ENCODE data around the gene PPP1R14D.

The PPP1R14D gene

GRCh38 chr15:40782609-40783227 is 45.8 kb downstream of the PPP1R14D start (continued):
- TF ChIP-seq ZNF148 (tag by site-specific recombination; IDR thresholded peaks at IDR 0.05; ENCODE audit: borderline replicate concordance) (no peak), ZNF391 (tag by site-specific recombination; IDR thresholded peaks at IDR 0.05; ENCODE audit: borderline replicate concordance, low read depth) (no peak), ZNF785 (tag by site-specific recombination; IDR thresholded peaks at IDR 0.05) (no peak), ZFP37 (tag by site-specific recombination; IDR thresholded peaks at IDR 0.05) (no peak), ZNF426 (tag by site-specific recombination; IDR thresholded peaks at IDR 0.05) (no peak), ZNF266 (tag by site-specific recombination; IDR thresholded peaks at IDR 0.05; ENCODE audit: low read depth) (no peak), ZIC2 (tag by site-specific recombination; IDR thresholded peaks at IDR 0.05) (peak; percentile 66), YY2 (tag by site-specific recombination; IDR thresholded peaks at IDR 0.05) (peak; percentile 34; the same call in 1 of the 2 replicates), ZNF660 (tag by site-specific recombination; IDR thresholded peaks at IDR 0.05) (0 out of 2 replicates have a peak, but pooled peaks have one; percentile 20), OVOL3 (tag by site-specific recombination; IDR thresholded peaks at IDR 0.05) (no peak), HIC1 (tag by site-specific recombination; IDR thresholded peaks at IDR 0.05) (no peak)
- TF ChIP-seq, protein P1, sequence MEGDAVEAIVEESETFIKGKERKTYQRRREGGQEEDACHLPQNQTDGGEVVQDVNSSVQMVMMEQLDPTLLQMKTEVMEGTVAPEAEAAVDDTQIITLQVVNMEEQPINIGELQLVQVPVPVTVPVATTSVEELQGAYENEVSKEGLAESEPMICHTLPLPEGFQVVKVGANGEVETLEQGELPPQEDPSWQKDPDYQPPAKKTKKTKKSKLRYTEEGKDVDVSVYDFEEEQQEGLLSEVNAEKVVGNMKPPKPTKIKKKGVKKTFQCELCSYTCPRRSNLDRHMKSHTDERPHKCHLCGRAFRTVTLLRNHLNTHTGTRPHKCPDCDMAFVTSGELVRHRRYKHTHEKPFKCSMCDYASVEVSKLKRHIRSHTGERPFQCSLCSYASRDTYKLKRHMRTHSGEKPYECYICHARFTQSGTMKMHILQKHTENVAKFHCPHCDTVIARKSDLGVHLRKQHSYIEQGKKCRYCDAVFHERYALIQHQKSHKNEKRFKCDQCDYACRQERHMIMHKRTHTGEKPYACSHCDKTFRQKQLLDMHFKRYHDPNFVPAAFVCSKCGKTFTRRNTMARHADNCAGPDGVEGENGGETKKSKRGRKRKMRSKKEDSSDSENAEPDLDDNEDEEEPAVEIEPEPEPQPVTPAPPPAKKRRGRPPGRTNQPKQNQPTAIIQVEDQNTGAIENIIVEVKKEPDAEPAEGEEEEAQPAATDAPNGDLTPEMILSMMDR (tag by site-specific recombination; IDR thresholded peaks at IDR 0.05), result peak; percentile 87
- TF ChIP-seq, protein P2, sequence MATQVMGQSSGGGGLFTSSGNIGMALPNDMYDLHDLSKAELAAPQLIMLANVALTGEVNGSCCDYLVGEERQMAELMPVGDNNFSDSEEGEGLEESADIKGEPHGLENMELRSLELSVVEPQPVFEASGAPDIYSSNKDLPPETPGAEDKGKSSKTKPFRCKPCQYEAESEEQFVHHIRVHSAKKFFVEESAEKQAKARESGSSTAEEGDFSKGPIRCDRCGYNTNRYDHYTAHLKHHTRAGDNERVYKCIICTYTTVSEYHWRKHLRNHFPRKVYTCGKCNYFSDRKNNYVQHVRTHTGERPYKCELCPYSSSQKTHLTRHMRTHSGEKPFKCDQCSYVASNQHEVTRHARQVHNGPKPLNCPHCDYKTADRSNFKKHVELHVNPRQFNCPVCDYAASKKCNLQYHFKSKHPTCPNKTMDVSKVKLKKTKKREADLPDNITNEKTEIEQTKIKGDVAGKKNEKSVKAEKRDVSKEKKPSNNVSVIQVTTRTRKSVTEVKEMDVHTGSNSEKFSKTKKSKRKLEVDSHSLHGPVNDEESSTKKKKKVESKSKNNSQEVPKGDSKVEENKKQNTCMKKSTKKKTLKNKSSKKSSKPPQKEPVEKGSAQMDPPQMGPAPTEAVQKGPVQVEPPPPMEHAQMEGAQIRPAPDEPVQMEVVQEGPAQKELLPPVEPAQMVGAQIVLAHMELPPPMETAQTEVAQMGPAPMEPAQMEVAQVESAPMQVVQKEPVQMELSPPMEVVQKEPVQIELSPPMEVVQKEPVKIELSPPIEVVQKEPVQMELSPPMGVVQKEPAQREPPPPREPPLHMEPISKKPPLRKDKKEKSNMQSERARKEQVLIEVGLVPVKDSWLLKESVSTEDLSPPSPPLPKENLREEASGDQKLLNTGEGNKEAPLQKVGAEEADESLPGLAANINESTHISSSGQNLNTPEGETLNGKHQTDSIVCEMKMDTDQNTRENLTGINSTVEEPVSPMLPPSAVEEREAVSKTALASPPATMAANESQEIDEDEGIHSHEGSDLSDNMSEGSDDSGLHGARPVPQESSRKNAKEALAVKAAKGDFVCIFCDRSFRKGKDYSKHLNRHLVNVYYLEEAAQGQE (tag by site-specific recombination; IDR thresholded peaks at IDR 0.05), result no peak

DNA sequence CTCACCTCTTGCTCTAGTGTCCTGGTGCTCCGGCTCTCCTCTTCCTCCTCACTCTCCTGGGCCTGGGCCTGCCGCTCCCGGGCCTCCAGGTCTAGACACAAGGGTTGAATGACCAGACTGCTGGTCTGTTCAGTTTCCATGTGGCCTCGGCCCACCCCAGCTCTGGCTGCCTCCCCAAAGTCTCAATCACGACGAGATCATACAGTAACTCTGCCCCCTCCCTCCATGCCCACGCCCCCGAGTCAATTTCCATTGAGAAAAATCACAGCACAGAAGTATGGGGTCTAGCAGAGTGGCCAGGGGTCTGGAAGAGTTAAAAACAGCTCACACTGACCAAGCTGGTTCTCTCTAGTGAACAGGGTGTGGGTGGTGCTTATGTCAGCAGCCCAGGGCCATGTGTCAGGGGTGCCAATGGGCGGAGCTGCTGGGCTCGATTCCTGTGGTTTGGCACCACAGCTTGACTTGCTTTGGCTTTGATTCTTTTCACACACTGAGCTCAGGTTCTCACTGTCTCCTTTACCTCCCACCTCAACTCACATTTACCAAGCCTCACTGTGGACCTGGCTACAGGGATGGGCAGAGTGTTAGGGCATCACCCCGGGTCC is 51.9 kb downstream of the PPP1R14D start:
- Histone ChIP-seq H3K4me3 (ENCODE audit: low read depth, low read length) (no peak overlapping the region), H3K9me3 (ENCODE audit: control insufficient read depth, insufficient read depth, low read depth, low read length) (no peaks in the 10 kb centered on the region), H3K4me1 (ENCODE audit: control insufficient read depth, insufficient read depth, low read length) (no peaks in the 10 kb centered on the region), H3K36me3 (ENCODE audit: control insufficient read depth in 2 of 2, insufficient read depth in 1 of 2, low read length in 2 of 2) (peaks cover 12 to 65% of the 10 kb centered on the region in 2 experiments; a peak in 2 of 3 replicates), H3K27ac (ENCODE audit: extremely low read depth, low read depth, low read length) (no peak overlapping the region)
- ChIA-PET CTCF (interaction anchor here (0.5 to 1.1 kb wide), 3 partner anchors 8 to 82 kb away, joined by 3 to 5 read pairs (median 3); no protein-coding TSS in a partner anchor), POLR2A (no interaction called here)
- TF ChIP-seq ZNF660 (tag by site-specific recombination; IDR thresholded peaks at IDR 0.05) (no peak), ZBTB11 (tag by site-specific recombination; conservative IDR thresholded peaks at IDR 0.05; ENCODE audit: low read depth) (no peak)

All from HEK293 (cell line).